Mucosa of rectum (tissue), 2 donors: ENCODE data around the gene ZNF331.

Experiments used
- H3K27ac ChIP-seq, 2 donors: one replicate each; pipeline ENCODE4 v1.7.0; 2013; ENCODE audit warnings: inconsistent platforms in 2 of 2, low read depth in 2 of 2, low read length in 2 of 2
- H3K27me3 ChIP-seq, 2 donors: one replicate each; pipeline ENCODE4 v1.7.0; 2013; ENCODE audit warnings: low read length in 2 of 2; ENCODE audit not compliant: control insufficient read depth in 2 of 2, insufficient read depth in 2 of 2
- H3K36me3 ChIP-seq, 2 donors: one replicate each; pipeline ENCODE4 v1.7.0; 2013; ENCODE audit warnings: low read length in 2 of 2; ENCODE audit not compliant: control insufficient read depth in 2 of 2, insufficient read depth in 2 of 2
- H3K4me1 ChIP-seq, 2 donors: one replicate each; pipeline ENCODE4 v1.7.0; 2013; ENCODE audit warnings: low read length in 2 of 2, mild to moderate bottlenecking in 1 of 2; ENCODE audit not compliant: control insufficient read depth in 2 of 2, insufficient read depth in 2 of 2
- H3K4me3 ChIP-seq, 2 donors: one replicate each; pipeline ENCODE4 v1.7.0; 2013; ENCODE audit warnings: low read length in 2 of 2
- H3K9ac ChIP-seq, 2 donors: one replicate each; pipeline ENCODE4 v1.7.0; 2013; ENCODE audit warnings: low read length in 2 of 2, low read depth in 1 of 2, mild to moderate bottlenecking in 1 of 2
- H3K9me3 ChIP-seq, 2 donors: one replicate each; pipeline ENCODE4 v1.7.0; 2013; ENCODE audit warnings: low read length in 2 of 2; ENCODE audit not compliant: control insufficient read depth in 2 of 2
- donor health status: healthy.
- donor health status: Normal muscosa, but diverticular disease.

ZNF331 gene

DNA sequence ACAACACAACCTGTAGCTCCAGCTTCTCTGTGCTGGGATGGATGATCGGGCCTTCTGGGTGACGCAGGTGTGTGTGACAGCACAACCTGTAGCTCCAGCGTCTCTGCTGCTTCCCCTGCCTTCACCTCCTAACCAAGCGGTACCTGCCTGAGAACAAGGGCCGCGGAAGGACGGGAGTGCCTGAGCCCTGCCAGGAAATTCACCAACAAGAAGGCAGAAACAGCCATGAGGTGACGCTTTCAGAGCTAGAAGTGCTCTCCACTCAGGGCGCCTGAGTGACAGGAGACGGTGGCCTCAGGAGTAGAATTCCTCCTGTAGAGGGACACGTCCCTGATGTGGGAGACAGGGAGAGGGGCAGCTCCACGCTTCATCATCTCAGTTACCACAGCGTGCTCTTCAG lies 17.4 kb downstream of the ZNF331 start:
- Histone ChIP-seq H3K27me3 (no peaks in the 10 kb centered on the region), H3K36me3 (peaks cover 5 to 13% of the 10 kb centered on the region in 2 donors), H3K9ac (peak overlapping the region in 1 of 2 donors; percentile 68), H3K4me3 (peak overlapping the region; percentile 79 to 96), H3K9me3 (no peaks in the 10 kb centered on the region), H3K4me1 (no peaks in the 10 kb centered on the region), H3K27ac (no peak overlapping the region)

DNA sequence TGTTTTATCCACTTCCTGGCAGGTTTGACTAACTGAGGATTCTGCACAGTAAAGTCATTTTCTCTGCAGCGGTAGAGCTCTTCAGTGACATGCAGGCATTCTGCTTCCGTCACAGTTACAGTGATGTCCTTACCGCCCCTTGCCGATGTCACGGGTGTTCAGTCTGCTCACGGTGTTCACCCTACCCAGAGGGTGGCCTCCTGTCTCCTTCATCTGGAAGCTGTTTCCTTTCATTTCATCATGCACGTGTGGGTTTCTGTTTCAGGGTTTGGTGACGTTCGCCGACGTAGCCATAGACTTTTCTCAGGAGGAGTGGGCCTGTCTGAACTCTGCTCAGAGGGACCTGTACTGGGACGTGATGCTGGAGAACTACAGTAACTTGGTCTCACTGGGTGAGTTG lies 33.4 kb downstream of the ZNF331 start:
- H3K4me1 ChIP-seq: no peaks in the 10 kb centered on the region
- H3K4me3 ChIP-seq: no peak overlapping the region
- H3K9me3 ChIP-seq: peaks cover 2 to 3% of the 10 kb centered on the region in 2 donors
- H3K36me3 ChIP-seq: peaks cover 18 to 35% of the 10 kb centered on the region in 2 donors
- no peak overlapping the region for H3K27ac ChIP-seq
- H3K9ac ChIP-seq: no peak overlapping the region
- no peaks in the 10 kb centered on the region for H3K27me3 ChIP-seq

DNA sequence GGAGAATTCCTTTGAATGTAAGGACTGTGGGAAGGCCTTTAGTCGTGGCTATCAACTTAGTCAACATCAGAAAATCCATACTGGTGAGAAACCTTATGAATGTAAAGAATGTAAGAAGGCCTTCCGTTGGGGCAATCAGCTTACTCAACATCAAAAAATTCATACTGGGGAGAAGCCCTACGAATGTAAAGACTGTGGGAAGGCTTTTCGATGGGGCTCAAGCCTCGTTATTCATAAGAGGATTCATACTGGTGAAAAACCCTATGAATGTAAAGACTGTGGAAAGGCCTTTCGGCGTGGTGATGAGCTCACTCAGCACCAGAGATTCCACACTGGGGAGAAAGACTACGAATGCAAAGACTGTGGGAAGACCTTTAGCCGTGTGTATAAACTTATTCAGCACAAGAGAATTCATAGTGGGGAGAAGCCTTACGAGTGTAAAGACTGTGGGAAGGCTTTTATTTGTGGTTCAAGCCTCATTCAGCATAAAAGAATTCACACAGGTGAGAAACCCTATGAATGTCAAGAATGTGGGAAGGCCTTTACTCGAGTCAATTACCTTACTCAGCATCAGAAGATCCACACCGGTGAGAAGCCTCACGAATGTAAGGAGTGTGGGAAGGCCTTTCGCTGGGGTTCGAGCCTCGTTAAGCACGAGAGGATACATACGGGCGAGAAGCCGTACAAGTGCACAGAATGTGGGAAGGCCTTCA lies 39.2 kb downstream of the ZNF331 start:
- H3K27me3 ChIP-seq: no peaks in the 10 kb centered on the region
- peaks cover 23 to 38% of the 10 kb centered on the region in 2 donors for H3K36me3 ChIP-seq
- H3K9me3 ChIP-seq: peaks cover 21 to 23% of the 10 kb centered on the region in 2 donors
- H3K9ac ChIP-seq: no peak overlapping the region
- H3K4me1 ChIP-seq: no peaks in the 10 kb centered on the region
- no peak overlapping the region for H3K27ac ChIP-seq
- H3K4me3 ChIP-seq: peak overlapping the region in 1 of 2 donors; percentile 14

DNA sequence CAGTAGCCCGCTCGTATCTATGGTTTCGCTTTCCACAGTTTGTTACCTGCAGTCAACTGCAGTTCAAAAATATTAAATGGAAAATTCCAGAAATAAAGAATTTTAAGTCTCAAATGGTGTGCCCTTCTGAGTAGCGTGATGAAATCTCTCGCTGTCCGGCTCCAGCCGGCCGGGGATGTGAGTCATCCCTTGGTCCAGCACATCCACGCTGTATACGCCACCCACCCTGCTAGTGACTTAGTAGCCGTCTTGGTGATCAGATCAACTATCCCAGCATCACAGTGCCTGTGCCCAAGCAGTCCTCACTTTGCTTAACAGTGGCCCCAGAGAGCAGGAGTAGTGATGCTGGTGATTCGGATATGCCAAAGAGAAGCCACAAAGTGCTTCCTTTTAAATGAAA lies 40.0 kb downstream of the ZNF331 start:
- Histone ChIP-seq H3K9ac (no peak overlapping the region), H3K36me3 (peaks cover 21 to 36% of the 10 kb centered on the region in 2 donors), H3K27me3 (no peaks in the 10 kb centered on the region), H3K4me1 (no peaks in the 10 kb centered on the region), H3K9me3 (peaks cover 21% of the 10 kb centered on the region in 2 donors), H3K27ac (no peak overlapping the region), H3K4me3 (no peak overlapping the region)

DNA sequence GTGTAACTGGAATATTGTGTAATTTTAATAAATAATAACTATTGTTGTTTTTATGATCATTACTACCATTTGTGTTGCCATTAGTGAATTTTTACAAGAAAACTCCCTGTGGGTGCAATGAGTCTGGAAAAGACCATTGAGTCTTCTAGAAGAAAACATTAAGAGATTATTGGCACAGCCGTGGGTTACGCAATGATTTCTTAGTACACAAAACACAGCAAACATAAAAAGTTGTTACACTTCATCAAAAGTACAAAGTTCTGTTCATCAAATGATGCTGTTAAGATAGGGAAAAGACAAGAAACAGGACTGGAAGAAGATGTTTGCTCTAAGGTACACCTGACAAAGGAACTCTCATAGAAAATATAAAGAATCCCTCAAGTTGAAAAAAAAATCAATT lies 41.6 kb downstream of the ZNF331 start:
- peaks cover 21% of the 10 kb centered on the region in 2 donors for H3K9me3 ChIP-seq
- no peak overlapping the region for H3K4me3 ChIP-seq
- H3K27me3 ChIP-seq: no peaks in the 10 kb centered on the region
- H3K27ac ChIP-seq: no peak overlapping the region
- no peaks in the 10 kb centered on the region for H3K4me1 ChIP-seq
- H3K36me3 ChIP-seq: peaks cover 13 to 29% of the 10 kb centered on the region in 2 donors
- H3K9ac ChIP-seq: no peak overlapping the region

DNA sequence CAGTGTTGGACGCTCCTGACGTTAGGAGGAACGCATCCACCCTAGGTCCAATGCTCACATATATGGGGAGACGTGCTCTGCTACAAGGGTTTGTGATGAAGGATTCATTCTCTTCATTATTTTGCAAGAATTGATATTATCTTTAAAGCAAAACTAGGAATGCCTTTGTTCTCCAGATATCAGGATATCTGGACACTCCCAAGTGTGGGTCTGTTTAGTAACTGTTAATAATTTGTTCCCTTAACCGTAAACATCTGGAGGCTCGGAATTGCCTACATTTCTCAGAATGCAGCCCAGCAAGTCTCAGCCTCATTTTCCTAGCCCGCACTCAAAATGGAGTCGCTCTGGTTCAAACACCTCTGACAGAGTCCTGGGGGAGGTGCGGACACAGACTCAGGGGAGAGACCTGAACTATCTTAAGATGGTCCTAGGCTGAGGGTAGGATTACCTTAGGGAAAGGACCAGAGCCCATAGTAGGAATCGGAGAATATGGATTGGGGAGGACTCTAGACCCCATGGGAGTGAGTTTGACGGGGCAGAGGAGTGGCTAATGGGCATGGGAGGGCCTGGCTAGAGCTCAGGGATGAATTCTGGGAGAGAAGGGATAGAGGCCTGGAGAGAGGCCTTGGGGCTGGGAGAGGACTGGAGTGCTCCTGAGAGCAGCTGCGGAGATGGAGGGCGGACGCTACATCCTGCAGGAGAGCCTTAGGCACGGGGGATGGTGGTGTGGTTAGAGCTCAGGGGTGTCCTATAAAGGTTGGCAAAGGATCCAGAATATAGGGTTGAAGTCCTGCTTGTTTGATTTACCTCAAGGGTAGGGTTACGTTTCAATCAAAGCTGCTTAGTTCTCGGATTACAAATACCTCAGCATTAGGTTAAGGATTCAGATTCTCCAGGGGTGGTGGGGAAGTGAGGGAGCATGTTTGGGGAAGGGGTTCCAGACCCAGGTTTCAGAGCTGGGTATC lies 43.2 kb downstream of the ZNF331 start:
- Histone ChIP-seq H3K27ac (no peak overlapping the region), H3K4me3 (no peak overlapping the region), H3K9ac (no peak overlapping the region), H3K36me3 (peaks cover 13 to 23% of the 10 kb centered on the region in 2 donors), H3K27me3 (no peaks in the 10 kb centered on the region), H3K9me3 (peaks cover 20 to 21% of the 10 kb centered on the region in 2 donors), H3K4me1 (no peaks in the 10 kb centered on the region)

DNA sequence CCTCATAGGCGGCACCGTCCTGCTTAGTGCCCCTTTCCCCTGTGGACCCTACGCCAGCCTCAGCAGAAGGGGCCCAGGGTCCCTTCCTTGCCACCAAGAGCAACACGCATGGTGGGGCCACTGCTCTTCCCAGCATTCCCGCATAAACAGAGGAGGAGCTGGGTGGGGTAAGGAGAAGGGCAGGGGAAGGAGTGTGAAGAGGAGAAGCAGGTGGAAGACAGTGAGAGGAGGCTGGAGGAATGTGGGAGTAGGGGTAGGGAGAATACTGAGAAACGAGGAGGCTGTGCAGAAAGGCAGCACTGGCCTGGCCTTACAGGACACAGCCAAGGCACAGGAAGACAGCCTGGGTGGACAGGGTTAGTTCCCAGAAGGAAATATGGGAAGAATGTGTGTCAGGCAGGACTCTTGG lies 43.9 kb downstream of the ZNF331 start:
- H3K27ac ChIP-seq: no peak overlapping the region
- H3K9ac ChIP-seq: no peak overlapping the region
- H3K36me3 ChIP-seq: peaks cover 9 to 17% of the 10 kb centered on the region in 2 donors
- peaks cover 12 to 18% of the 10 kb centered on the region in 2 donors for H3K9me3 ChIP-seq
- no peaks in the 10 kb centered on the region for H3K27me3 ChIP-seq
- no peak overlapping the region for H3K4me3 ChIP-seq
- H3K4me1 ChIP-seq: no peaks in the 10 kb centered on the region

DNA sequence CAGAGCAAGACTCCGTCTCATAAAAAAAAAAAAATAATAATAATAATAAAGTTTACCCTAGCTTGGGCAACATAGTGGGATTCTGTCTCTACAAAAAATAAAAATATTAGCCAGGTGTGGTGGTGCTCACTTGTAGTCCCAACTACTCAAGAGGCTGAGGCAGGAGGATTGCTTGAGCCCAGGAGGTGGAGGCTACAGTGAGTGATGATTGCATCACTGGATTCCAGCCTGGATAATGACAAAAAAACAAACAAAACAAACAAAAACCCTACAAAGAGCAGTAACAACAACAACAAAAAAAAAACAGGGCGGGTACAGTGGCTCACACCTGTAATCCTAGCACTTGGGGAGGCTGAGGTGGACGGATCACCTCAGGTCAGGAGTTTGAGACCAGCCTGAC lies 45.2 kb downstream of the ZNF331 start:
- Histone ChIP-seq H3K27me3 (no peaks in the 10 kb centered on the region), H3K4me1 (no peaks in the 10 kb centered on the region), H3K9me3 (peaks cover 4 to 6% of the 10 kb centered on the region in 2 donors), H3K9ac (no peak overlapping the region), H3K36me3 (peaks cover 0 to 4% of the 10 kb centered on the region in 2 donors), H3K27ac (no peak overlapping the region), H3K4me3 (no peak overlapping the region)

DNA sequence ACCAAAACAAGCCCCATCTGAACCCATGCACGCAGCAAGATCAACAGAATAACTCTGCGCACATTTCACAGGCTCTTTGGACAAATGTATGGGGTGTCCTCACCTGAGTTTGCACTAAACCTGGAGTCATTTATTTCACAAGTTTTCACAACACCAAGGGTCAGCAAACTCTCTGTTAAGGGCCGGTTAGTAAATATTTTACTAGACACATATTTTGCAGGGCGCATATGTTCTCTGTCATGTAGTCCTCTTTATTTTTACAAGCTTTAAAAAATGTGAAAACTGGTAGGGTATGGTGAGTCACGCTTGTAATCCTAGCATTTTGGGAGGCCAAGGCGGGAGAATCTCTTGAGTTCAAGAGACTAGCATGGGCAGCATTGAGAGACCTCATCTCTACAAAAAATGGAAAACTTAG lies 48.3 kb downstream of the ZNF331 start:
- Histone ChIP-seq H3K9me3 (peaks cover 0 to 4% of the 10 kb centered on the region in 2 donors), H3K27me3 (no peaks in the 10 kb centered on the region), H3K4me1 (no peaks in the 10 kb centered on the region), H3K27ac (no peak overlapping the region), H3K36me3 (no peaks in the 10 kb centered on the region), H3K9ac (no peak overlapping the region), H3K4me3 (no peak overlapping the region)
